ENCODE data around the gene CCDC107.
"Not testable (repeated sequence)": the region's sequence is repeated elsewhere in the genome, so short reads cannot be mapped to it uniquely, and the experiment has no call there.

CCDC107 gene

GRCh38 chr9:35658137-35658967 is at the start of gene CCDC107:
Gene CCDC107, plus strand, starts transcription at chr9:35658292. Its CDS starts 88 bp downstream, at chr9:35658380.
- peak; percentile 16 for TF ChIP-seq CTCF (conservative IDR thresholded peaks at IDR 0.05; ENCODE audit: control insufficient read depth, insufficient read depth, low read depth, low read length)

GRCh38 chr9:35609001-35609819 is 48.9 kb upstream of the CCDC107 start:
- no peak for TF ChIP-seq CTCF (conservative IDR thresholded peaks at IDR 0.05; ENCODE audit: control insufficient read depth, insufficient read depth, low read depth, low read length)
- H3K4me3 ChIP-seq (ENCODE audit: control insufficient read depth, low read depth, low read length) = no peak overlapping the region
- no peak for DNase-seq (ENCODE audit: low read depth)

More at GRCh38 chr9:35658137-35658967, at the start of gene CCDC107:
- peak; percentile 74 for DNase-seq (ENCODE audit: low read depth)
- H3K4me3 ChIP-seq (ENCODE audit: control insufficient read depth, low read depth, low read length) = peak within 1 kb of the TSS; percentile 84

GRCh38 chr9:35609820-35610163 is 48.3 kb upstream of the CCDC107 start:
- TF ChIP-seq CTCF (conservative IDR thresholded peaks at IDR 0.05; ENCODE audit: control insufficient read depth, insufficient read depth, low read depth, low read length) = no peak
- H3K4me3 ChIP-seq (ENCODE audit: control insufficient read depth, low read depth, low read length) = no peak overlapping the region
- DNase-seq (ENCODE audit: low read depth) = no peak

- peak; percentile 49 for DNase-seq (ENCODE audit: low read depth)
- H3K4me3 ChIP-seq (ENCODE audit: control insufficient read depth, low read depth, low read length) = no peak overlapping the region
- peak; percentile 79 for TF ChIP-seq CTCF (conservative IDR thresholded peaks at IDR 0.05; ENCODE audit: control insufficient read depth, insufficient read depth, low read depth, low read length)
Observed at GRCh38 chr9:35611230-35611797, 46.8 kb upstream of the CCDC107 start.

- not testable (repeated sequence) for H3K4me3 ChIP-seq (ENCODE audit: control insufficient read depth, low read depth, low read length); DNase-seq (ENCODE audit: low read depth)
Observed at GRCh38 chr9:35612066-35612465, 46.0 kb upstream of the CCDC107 start.

- no peak for DNase-seq (ENCODE audit: low read depth)
- H3K4me3 ChIP-seq (ENCODE audit: control insufficient read depth, low read depth, low read length) = no peak overlapping the region
- TF ChIP-seq CTCF (conservative IDR thresholded peaks at IDR 0.05; ENCODE audit: control insufficient read depth, insufficient read depth, low read depth, low read length) = no peak
Observed at GRCh38 chr9:35612843-35613242, 45.2 kb upstream of the CCDC107 start.
